ENCODE data around the gene SLC1A5.

GRCh38 chr19:46748325-46749109 lies 39.9 kb downstream of the SLC1A5 start:
- peak; percentile 81 to 93 for TF ChIP-seq CTCF (conservative IDR thresholded peaks at IDR 0.05 in 1 of 2, IDR thresholded peaks at IDR 0.05 in 1 of 2; ENCODE audit: low read depth in 1 of 2, low read length in 2 of 2)
- no peak for TF ChIP-seq EZH2 (IDR thresholded peaks at IDR 0.05; ENCODE audit: low read length, missing control alignments)
